Measurements from ENCODE around the gene GRIN2A.

GRIN2A gene

GRCh38 chr16:9736547-9736946 is 445.7 kb downstream of the GRIN2A start:
- no peak for DNase-seq

- DNase-seq, result no peak
These were observed 459.1 kb downstream of the GRIN2A start for GRCh38 chr16:9723136-9723535.

- DNase-seq, result no peak
These were observed 468.3 kb downstream of the GRIN2A start for GRCh38 chr16:9713907-9714306.

- no peak for DNase-seq
These were observed 469.1 kb downstream of the GRIN2A start for GRCh38 chr16:9713156-9713555.

- DNase-seq, result no peak
These were observed 473.1 kb downstream of the GRIN2A start for GRCh38 chr16:9708972-9709620.

- DNase-seq, result no peak
These were observed 475.9 kb downstream of the GRIN2A start for GRCh38 chr16:9706217-9706836.

- DNase-seq, result no peak
These were observed 478.5 kb downstream of the GRIN2A start for GRCh38 chr16:9703731-9704130.

All from T-helper 2 cell (primary cell).